HG02870 (cell line): ENCODE data around the gene GRIA1.
A peak's percentile ranks its signal among the peaks of the same experiment; 100 is the strongest.
"Not testable (repeated sequence)": the region's sequence is repeated elsewhere in the genome, so short reads cannot be mapped to it uniquely, and the experiment has no call there.

ENCODE experiments used
- ATAC-seq: cut with Tn5 transposase; IDR thresholded peaks from one replicate; pipeline ENCODE4 v1.9.1; 2021; ENCODE audit warnings: mild to moderate bottlenecking, moderate library complexity; ENCODE audit not compliant: unreplicated experiment

The GRIA1 gene

DNA sequence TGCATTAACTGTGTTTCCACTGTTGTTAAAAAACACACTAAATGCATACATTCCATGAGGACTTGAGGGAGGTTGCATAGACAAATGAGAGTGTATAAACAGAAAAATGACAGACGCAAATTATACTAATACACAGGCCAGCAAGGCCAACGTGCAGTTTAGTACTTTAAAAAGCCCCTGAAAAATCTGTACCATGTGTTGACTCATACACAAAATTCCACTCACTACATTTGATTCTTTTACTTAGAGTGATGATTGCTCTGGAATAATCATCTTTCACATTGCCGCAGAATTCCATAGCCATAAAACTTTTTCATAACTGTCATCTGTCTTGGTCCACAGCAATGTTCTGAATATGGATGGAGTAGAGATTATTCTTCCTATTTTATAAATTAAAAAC, 332.6 kb downstream of the GRIA1 start:
- ATAC-seq: no peak

DNA sequence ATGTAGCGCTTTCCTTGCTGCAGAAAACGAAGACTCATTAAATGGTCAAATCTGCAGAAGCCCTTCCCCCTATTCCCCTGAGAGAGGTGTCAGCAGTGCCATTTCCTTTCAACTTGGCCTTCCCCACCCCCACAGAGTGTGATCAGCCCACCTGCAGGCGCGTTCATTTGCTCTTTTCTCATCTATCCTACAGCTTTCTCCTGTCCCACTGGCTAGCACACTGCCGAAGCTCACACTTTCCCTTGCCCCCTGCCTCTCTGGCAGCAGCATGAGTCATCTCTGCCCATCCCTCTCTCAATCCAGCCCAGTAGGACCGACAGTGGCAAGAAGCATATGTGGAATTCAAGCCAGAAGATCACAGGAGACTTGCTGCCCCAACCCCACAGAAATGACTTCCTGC, 334.4 kb downstream of the GRIA1 start:
- ATAC-seq: no peak

DNA sequence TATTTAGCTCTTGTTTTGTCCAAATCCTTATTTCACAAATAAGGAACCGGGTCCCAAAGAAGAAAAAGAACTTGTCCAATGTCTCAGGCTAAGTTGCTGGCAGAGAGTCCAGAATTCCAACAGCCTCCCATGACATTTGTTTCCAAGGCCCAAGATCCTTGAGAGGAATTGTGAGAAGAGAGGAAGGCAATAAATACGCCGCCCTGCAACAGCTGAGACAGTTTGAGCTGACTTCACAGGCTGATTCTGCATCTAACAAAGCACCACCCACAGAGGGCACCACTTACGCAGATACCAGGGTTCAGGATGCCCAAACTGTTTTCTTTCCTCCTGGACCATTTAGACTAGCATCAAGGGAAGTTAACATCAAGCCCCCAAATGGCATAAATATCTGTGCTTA, 336.9 kb downstream of the GRIA1 start:
- no peak for ATAC-seq

DNA sequence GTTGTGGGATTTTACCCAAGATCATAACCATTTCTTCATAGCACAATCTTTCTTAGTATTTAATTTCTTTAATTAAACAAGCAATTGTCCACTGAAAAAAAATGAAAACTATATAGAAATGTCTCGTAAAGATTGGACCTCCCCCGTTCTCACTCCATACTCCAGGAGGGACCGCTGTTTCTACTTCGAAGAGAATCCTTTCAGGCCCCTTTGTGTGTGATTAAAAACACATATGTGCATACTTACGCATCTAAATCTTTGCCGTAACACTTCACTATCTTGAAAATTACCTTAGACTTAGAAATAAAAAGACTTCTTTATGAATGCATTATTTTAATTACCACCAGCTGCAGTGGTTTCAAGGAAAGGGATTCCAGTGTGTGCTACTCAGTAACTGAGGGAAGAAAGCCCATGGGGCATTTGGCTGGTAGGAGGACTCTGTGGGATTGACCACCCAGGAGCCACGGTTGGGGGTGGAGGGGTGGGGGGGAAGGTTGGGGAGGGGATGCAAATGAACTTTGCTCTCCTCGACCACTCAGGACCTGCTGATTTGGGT, 339.1 kb downstream of the GRIA1 start:
- ATAC-seq: no peak

DNA sequence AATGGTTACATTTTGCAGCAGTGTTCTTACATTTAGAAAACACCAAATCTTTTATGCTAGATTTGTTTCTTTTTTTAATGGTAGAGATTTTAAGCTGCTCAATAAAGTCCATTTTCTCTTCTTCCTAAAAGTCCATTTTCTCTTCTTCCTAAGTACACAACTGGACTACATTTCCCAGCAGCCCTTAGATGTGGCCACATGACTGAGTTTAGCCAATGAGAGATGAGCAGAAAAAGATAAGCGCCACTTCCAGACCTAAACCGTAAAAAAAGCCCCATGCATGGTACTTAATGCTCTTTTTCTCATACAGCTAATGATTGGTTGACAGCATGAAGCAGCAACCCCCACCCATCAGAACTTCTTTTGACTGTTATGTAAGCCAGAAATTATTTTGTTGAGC, 341.5 kb downstream of the GRIA1 start:
- ATAC-seq: peak; percentile 95

DNA sequence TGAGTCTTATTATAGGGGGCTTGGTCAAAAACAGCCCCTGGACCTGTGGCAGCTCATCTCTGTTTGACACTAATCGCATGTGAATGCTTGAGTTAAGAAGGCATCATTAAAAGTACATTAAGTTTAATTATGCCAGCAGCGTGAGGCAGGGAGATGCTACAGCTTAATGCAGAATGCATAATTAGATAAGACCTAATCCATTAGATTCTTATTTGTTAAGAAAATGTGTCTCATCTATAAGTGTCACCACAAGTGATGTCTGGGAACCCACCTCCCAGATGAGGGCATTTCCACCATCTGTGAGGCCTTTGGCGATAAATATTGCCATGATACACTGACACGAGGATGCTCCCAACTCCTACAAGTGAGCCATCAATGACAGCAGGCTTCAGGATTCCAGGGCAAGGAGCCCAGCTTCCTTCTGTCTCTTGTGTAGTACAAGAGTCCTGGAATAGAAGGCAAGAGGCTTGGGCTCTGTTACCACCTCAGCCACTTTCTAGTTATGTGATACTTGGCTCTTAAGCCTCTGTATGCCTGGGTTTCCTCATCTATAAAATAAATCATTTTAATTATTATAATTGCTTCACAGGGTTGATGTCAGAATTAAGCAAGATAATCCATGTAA, 345.5 kb downstream of the GRIA1 start:
- ATAC-seq: no peak

DNA sequence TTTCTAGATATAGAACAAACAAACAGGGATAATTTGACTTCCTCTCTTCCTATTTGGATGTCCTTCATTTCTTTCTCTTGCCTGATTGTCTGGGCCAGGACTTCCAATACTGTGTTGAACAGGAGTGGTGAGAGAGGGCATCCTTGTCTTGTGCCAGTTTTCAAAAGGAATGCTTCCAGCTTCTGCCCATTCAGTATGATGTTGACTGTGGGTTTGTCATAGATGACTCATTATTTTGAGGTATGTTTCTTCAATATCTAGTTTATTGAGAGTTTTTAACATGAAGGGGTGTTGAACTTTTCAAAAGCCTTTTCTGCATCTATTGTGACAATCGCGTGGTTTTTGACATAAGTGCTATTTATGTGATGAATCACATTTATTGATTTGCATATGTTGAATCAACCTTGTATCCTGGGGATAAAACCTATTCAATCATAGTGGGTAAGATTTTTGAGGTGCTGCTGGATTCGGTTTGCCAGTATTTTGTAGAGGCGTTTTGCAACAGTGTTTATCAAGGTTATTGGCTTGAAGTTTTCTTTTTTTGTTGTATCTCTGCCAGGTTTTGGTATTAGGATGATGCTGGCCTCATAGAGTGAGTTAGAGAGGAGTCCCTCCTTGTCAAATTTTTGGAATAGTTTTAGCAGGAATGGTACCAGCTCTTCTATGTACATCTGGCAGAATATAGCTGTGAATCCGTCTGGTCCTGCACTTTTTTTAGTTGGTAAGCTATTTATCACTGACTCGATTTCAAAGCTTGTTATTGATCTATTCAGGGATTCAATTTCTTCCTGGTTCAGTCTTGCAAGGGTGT, 359.0 kb downstream of the GRIA1 start:
- not testable (repeated sequence) for ATAC-seq

DNA sequence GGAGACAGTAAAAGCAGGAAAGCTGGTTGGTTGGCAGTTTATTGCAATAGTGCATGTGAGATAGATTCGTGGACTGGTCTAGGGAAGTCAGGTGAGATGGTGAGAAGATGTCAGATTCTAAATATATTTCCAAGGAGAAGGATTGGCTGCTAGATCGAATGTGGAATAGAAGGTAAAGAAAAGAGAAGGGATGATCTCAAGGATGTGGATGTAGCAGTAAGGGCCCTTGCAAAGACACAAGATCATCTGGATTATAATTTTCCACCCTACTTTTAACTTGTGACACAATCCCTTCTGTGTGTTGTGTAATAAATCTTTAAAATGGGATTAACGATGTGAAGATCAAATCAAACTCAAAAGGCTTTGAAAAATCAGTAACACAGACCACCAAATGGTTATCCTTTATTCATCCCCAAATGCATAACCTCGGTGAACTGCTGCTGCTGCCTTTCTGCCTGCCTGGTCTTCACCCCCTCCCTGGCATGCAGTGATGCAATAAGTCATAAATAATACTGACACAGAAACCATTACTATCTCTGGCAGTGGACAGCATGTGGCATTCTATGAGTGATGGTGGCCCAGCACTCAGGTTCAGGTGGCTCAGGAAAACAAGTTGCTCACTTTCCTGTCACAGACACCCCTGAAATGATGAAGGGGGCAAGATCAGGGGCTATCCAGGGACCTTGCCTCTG, 369.9 kb downstream of the GRIA1 start:
- no peak for ATAC-seq

DNA sequence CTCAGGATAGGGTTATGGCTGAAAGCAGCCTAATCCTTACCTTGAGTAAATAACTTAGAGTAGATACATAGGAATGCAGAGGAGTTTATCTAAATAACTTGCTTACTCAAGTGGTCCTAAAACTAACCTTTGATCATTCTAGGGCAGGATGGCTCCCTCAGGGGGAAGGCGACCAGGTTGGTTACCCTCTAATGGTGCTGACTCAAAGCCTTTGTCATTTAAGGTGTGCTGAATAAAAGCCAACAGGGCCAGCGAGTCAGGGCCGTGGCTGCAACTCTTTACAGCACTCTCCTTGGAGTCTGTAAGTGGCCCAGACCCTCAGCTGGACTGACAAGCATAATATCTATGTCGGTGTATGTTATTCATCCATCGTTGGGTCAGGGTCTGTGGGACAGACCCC, 372.4 kb downstream of the GRIA1 start:
- ATAC-seq: not testable (repeated sequence)
